GDM1 (cell line): Measurements from ENCODE around the gene SLC22A3.

Experiments
- DNase-seq: peaks from one replicate; lab custom pipeline; 2025; lab: John Stamatoyannopoulos, UW

Gene SLC22A3

GRCh38 chr6:160418370-160418769 lies 70.2 kb downstream of the SLC22A3 start:
- DNase-seq = no peak

DNA sequence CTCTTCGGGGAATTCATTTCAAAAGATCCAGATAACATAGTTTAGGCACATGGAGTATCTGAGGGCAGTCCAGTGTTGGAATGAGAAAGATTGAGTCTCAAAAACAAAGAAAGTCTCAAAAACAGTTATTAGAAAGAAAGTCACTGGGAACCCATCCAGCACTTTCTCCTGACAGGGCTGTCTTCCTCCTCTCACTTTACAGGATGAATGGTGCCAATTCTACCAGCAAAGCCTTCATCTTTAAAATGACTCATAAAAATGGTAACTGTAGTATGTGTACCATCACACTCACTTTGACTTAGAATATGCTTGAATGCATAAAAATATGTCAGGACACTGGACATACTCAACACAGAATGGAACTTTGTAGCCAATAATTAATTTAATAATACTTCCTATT lies 71.3 kb downstream of the SLC22A3 start:
- no peak for DNase-seq

DNA sequence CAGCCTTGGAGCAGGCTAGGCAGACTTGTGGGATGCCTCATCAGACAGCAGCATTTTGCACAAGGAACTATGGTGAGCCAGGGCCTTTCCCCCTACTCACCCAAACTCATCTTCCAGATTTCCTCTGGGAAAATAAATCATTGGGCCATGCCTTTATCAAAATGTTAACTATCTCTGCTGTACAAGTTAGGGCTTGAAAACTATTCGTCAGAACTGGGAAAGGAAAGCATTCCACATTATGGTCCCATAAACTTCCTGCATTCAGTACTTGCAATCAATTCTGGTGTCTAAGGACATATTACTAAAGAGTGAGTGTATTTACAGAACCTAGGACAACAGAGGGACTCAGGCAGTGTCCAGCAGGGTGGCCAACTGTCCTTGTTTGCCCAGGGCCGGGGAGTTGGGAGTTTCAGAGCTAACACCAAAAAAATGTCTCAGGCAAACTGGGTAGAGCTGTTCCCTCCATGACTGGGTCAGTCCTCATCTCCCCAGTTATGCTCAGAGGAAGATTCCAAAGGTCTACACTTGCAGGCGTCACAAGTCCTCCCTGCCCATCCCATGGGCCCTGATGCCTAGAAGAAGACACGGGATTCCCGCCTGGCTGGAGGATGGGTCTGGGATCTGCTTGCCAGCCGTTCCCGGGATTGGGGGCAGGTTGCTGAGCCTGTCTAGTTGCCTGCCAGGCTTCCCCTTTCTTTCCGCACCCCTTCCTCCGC lies 72.2 kb downstream of the SLC22A3 start:
- no peak for DNase-seq

- DNase-seq = no peak
Measured at GRCh38 chr6:160420969-160421556, 72.9 kb downstream of the SLC22A3 start.

GRCh38 chr6:160421854-160422253 lies 73.7 kb downstream of the SLC22A3 start:
- no peak for DNase-seq

GRCh38 chr6:160424256-160424655 lies 76.1 kb downstream of the SLC22A3 start:
- no peak for DNase-seq

GRCh38 chr6:160426136-160426535 lies 78.0 kb downstream of the SLC22A3 start:
- no peak for DNase-seq

DNA sequence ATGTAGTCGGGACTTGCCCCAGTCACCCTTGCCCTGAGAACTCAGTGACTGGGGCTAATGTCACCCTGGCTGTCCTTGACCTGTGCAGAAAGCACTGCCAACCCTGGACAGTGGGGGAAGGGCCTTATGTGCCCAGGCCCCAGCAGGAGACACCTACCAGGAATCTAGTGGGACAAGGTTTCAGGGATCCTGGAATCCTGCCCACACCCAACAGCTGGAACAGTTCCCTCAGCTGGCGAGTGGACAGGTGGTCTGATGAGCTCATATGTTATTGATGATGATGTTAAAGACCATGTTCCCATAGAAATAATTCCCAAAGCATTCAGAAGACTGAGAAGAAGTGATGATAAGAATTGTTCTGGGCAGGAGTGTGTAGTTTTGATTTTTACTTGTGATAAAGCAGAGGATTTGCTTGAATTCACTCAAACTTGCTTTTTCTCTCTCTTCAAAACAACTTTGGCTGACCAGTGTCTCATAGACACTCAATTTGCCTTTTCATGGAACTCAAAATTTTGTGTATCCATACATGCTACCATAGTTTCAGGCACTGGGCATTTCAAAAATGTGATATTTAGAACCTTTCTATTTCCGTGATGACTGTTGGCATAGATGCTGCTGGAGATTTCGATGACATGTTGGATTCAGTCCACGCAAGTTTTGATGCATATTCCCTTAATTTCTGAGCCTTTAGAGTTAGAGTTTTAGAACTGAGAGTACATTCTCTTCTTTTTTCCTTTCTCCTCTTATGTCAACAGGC lies 79.3 kb downstream of the SLC22A3 start:
- DNase-seq = no peak

DNA sequence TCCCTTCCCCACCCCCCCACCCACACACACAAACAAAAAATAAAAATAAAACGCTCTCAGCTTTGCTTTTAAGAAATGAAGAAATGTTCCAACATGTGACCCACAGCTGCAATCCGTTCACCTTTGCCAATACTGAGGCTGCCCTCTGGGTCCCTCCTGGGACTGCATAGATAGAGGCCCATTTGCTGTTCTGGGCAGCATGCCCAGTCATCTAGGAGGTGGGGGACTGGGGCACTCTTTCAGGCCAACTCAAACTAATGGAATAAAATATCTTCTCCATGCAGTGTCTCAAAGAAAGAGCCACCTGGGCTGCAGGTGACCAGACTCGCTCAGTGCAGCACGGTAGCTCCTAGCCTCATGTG lies 79.9 kb downstream of the SLC22A3 start:
- DNase-seq = no peak

DNA sequence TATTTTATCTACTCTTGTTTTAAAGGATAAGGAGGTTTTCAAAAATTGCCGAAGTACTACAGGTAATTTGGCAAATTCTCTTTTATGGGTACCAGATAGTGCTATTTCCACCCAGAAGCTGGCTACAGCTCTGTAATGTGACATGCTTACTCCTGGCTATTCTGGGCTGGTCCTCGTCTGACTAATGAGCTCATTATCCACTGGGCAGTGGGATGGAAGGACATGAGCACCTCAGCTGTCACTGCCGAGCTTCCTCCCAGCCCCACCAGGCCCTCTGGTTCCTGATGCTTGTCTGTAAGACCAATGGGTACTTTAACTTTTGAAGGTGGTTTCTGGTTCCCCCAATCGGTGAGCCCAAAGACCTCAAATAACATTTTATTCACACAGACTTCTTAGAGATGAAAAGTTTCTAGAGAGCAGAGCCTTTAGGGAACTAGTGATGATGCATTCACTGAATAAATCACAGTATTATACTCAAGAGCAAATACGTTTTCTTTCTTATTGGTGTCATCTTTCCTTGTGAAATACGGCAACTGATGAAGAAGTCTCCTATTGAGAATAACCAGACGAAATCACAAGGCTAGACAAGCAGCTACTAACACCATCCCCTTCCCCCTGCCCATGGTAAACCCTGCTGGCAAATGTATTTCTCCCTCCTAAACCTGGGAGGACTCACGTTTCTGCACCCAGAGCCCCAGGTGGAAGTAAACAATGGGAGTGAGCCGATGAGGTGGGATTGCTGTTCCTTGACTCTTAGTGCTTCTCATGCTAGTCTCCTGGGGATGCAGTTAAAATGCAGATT lies 80.8 kb downstream of the SLC22A3 start:
- DNase-seq = no peak

GRCh38 chr6:160429620-160429895 lies 81.4 kb downstream of the SLC22A3 start:
- DNase-seq = no peak

DNA sequence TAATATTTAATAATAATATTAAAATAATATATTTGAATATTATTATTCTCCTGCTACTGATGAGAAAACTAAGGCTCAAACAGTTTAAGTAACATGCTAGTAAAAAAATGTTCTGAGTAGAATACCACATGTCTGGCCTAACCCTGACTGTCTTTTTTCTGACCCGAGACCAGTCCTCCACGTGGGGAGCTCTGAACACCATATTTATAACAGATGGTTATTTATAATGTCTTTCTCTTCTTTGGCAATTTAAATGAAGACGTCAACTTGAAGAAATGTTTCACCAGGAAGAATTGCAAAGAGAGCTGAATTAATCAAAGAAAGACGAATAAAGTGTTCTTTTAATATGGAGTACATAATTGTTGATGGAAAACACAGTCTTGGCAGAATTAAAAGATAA lies 82.0 kb downstream of the SLC22A3 start:
- no peak for DNase-seq

DNA sequence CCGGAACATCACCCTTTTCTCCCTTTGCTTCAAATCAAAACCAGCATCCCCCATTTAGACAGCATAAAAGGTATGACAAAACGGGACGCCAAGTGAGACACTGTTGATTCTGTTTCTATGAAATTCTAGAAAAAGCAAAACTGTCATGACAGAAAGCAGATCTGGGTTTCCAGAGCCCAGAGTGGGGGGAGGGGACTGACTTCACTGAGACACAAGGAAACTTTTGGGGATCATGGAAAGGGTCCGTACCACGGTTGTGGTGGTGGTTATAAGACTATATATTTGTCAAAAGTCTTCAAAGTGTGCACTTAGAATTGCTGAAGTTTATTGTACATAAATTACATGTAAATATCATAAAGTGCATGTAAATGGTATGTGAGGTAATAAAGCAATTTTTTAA lies 82.6 kb downstream of the SLC22A3 start:
- no peak for DNase-seq

- no peak for DNase-seq
Measured at GRCh38 chr6:160431226-160431625, 83.0 kb downstream of the SLC22A3 start.

DNA sequence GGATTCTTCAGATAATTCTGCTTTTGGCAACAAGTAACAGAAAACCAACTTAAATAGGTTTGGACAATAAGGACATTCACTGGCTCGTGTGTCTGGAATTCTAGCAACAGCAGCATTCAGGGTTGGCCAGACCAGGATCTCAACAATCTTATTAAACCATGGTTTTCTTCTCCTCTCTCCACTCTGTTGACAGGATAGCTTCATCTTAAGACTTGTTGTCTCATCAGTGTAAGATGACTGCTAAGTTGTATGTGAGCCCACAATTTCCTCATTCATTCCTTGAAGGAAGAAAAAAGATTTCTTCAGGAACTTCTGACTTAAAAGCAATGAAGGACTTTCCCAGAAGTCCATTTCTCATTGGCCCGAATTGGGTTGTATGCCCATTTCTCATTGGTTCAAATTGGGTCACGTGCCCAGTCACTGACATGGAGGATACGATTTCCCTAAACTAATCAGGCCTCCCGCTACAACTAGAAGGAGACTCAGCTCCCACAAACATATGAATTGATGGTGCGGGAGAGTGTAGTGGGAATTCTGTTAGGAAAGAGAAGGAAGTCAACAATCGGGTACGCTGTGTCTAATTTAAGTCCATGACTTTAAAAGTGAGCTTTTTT lies 83.7 kb downstream of the SLC22A3 start:
- DNase-seq = no peak

DNA sequence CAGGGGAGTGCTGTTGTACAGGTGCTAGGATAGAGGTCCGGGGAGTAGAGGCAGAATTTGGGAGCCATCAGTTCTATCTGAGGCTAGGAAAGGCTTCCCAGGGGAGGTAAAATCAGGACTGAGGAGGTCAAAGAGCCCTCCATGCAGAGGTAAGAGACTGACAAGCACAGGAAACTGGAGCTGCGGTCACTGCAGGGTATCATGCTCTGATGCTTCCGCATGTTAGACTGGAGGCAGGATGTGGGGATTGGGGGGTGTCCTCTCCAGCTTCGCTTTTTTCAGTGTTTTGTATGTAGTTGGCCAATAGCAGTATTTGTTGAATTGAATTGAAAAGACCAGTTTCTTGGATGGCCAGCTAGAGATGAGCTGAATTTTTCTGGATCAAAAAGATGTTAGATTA lies 87.8 kb downstream of the SLC22A3 start:
- DNase-seq = no peak

DNA sequence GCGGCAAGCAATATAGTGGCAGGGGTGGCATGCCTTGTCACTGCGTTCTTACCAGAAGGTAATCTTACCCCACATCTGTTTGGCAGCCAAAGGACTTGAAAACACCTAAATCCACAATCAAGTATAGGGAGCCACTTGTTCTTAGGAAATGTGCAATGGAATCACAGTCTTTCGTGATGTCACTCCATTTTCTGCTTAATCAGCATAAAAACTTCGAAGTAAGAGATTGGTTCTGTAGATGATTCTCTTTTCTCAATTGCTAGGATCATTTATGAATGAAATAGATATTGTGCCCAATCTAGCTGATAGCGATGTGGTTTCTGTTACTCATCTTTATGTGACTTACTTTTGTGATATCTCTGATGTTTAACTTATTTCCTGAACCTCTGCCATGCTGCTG lies 89.0 kb downstream of the SLC22A3 start:
- DNase-seq = no peak

GRCh38 chr6:160437775-160438174 lies 89.6 kb downstream of the SLC22A3 start:
- no peak for DNase-seq

DNA sequence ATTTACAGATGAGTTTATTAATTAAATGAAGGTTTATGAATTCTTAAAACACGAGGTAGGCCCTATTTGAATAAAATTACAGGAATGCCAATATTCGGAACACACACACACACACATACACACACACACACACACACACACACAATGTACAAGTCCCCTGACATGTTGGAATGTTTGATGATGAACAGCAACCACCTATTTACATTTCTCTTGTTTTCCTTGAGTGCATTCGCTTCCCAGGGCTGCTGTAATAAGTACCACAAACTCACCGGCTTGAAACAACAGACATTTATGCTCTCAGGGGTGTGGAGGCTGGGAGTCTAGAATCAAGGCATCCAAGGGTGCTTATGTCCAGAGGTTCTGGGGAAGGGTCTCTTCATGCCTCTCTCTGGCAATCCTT lies 90.3 kb downstream of the SLC22A3 start:
- no peak for DNase-seq

- no peak for DNase-seq
Measured at GRCh38 chr6:160439751-160440150, 91.6 kb downstream of the SLC22A3 start.

DNA sequence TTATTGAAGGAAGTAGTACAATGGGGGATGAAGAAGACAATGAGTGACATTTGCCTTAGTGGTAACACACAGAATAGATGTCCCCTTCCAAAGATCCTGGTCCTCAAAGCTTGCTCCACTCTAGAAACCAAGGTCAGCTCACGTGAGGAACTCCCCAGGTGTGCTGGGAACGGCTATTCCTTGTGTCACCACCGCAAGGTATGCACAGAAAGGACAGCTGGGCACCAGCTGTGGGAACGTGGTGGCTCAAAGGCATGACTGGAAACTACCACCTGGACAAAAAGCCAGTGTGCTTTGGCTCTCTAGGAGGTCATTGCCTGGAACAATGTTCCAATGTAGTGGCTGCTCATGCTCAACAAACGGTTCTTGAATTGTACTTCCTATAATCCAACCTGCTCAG lies 94.0 kb downstream of the SLC22A3 start:
- DNase-seq = no peak

- DNase-seq = no peak
Measured at GRCh38 chr6:160445130-160445529, 97.0 kb downstream of the SLC22A3 start.
